ENCODE results near the gene ULK2. TPM values are rescaled to one million over a fixed set of nuclear protein-coding genes. Genes with fewer than 3 reads are reported as not detected.

The ULK2 gene
- total and polyA plus RNA-seq, 8 donors, result 0.29 to 254 (median 9.1) TPM

GRCh38 chr17:19737305-19738072 lies 130.2 kb downstream of the ULK2 start:
- H3K27ac ChIP-seq, result no peak overlapping the region
- peaks cover 0 to 10% (median 4%) of the 10 kb centered on the region in 4 donors for H3K4me1 ChIP-seq
- TF ChIP-seq EP300 (IDR thresholded peaks at IDR 0.05), result no peak
- TF ChIP-seq CTCF (IDR thresholded peaks at IDR 0.05), result no peak
- no peaks in the 10 kb centered on the region for H3K27me3 ChIP-seq
- 79 to 87% (median 82%) methylated on average over 10 to 15 of the region's 15 CpGs for WGBS, 5 donors
- no peaks in the 10 kb centered on the region for H3K9me3 ChIP-seq
- H3K36me3 ChIP-seq, result peaks cover 0 to 25% (median 10%) of the 10 kb centered on the region in 4 donors
- no peak overlapping the region for H3K4me3 ChIP-seq
- DNase-seq, result no peak
- intact Hi-C loops (cut with DNase I; ENCODE audit: low total_unique reads), result no loop called here

- H3K4me1 ChIP-seq, result peaks cover 0 to 10% (median 4%) of the 10 kb centered on the region in 4 donors
- DNase-seq, result no peak
- 67 to 75% (median 71%) methylated on average over 11 of the region's 11 CpGs for WGBS, 5 donors
- TF ChIP-seq EP300 (IDR thresholded peaks at IDR 0.05), result no peak
- TF ChIP-seq POLR2A (IDR thresholded peaks at IDR 0.05), result no peak
- TF ChIP-seq CTCF (IDR thresholded peaks at IDR 0.05), result no peak
- TF ChIP-seq POLR2AphosphoS5 (IDR thresholded peaks at IDR 0.05), result no peak
- no peak overlapping the region for H3K4me3 ChIP-seq
- H3K27ac ChIP-seq, result peak overlapping the region in 1 of 5 donors; percentile 5
- no peaks in the 10 kb centered on the region for H3K9me3 ChIP-seq
- peaks cover 0 to 25% (median 10%) of the 10 kb centered on the region in 4 donors for H3K36me3 ChIP-seq
- intact Hi-C loops (cut with DNase I; ENCODE audit: low total_unique reads), result no loop called here
- H3K27me3 ChIP-seq, result no peaks in the 10 kb centered on the region
Measured at GRCh38 chr17:19736071-19736470, 131.7 kb downstream of the ULK2 start.

- Histone ChIP-seq H3K4me1 (peaks cover 0 to 17% (median 8%) of the 10 kb centered on the region in 4 donors), H3K36me3 (peaks cover 0 to 11% (median 4%) of the 10 kb centered on the region in 4 donors), H3K27me3 (no peaks in the 10 kb centered on the region), H3K4me3 (no peak overlapping the region), H3K9me3 (no peaks in the 10 kb centered on the region), H3K27ac (peak overlapping the region in 1 of 5 donors; percentile 13)
- WGBS, 5 donors, result 44 to 60% (median 52%) methylated on average over 10 to 11 of the region's 11 CpGs
- no peak for DNase-seq
- TF ChIP-seq CTCF (IDR thresholded peaks at IDR 0.05), result no peak
- no peak for TF ChIP-seq EP300 (IDR thresholded peaks at IDR 0.05)
- no peak for TF ChIP-seq POLR2A (IDR thresholded peaks at IDR 0.05)
- peak in 1 of 3 donors; percentile 20 for TF ChIP-seq POLR2AphosphoS5 (IDR thresholded peaks at IDR 0.05)
- intact Hi-C loops (cut with DNase I; ENCODE audit: low total_unique reads), result no loop called here
Measured at GRCh38 chr17:19733953-19734526, 133.7 kb downstream of the ULK2 start.

GRCh38 chr17:19731626-19732025 lies 136.1 kb downstream of the ULK2 start:
- no peak for DNase-seq
- intact Hi-C loops (cut with DNase I; ENCODE audit: low total_unique reads), result no loop called here

More at GRCh38 chr17:19731626-19732025, 136.1 kb downstream of the ULK2 start:
- H3K4me3 ChIP-seq, result no peak overlapping the region
- WGBS, 5 donors, result 89 to 96% (median 95%) methylated on average over 9 to 11 of the region's 11 CpGs
- TF ChIP-seq CTCF (IDR thresholded peaks at IDR 0.05) (no peak), POLR2A (IDR thresholded peaks at IDR 0.05) (no peak), EP300 (IDR thresholded peaks at IDR 0.05) (no peak), POLR2AphosphoS5 (IDR thresholded peaks at IDR 0.05) (no peak)
- H3K27me3 ChIP-seq, result no peaks in the 10 kb centered on the region
- no peak overlapping the region for H3K27ac ChIP-seq
- H3K9me3 ChIP-seq, result no peaks in the 10 kb centered on the region
- H3K4me1 ChIP-seq, result peaks cover 20 to 42% (median 28%) of the 10 kb centered on the region in 4 donors
- no peaks in the 10 kb centered on the region for H3K36me3 ChIP-seq
